Pancreas (tissue), 10 donors: ENCODE data around the gene DOCK3. TPM values are rescaled to one million over a fixed set of nuclear protein-coding genes. Genes with fewer than 3 reads are reported as not detected.
A peak's percentile ranks its signal among the peaks of the same experiment; 100 is the strongest.
"Not testable (repeated sequence)": the region's sequence is repeated elsewhere in the genome, so short reads cannot be mapped to it uniquely, and the experiment has no call there.

ENCODE experiments used
- ATAC-seq, 4 donors: fragments of 200-7000 bp; cut with Tn5 transposase; one replicate each; pipeline versions ENCODE4 v1.8.0 to v1.9.1; 2020; ENCODE audit warnings: mild to moderate bottlenecking in 4 of 4, moderate library complexity in 4 of 4
- DNase-seq, 6 donors: peaks; one replicate each; pipeline ENCODE4 v3.0.0-alpha.2; 2020
- FAIRE-seq: peaks from 2 replicates; lab custom pipeline; 2012; peaks lifted over from hg19 to GRCh38; lab: Jason Lieb, UNC
- H3K27ac ChIP-seq, 4 donors: fragments of 200-600 bp; sonication (generic); 1 replicate in 3 of 4; 2 replicates in 1 of 4; pipeline versions ENCODE4 v1.5.0 to v1.8.0; 2020
- H3K27me3 ChIP-seq, 4 donors: fragments of 200-600 bp; one replicate each; pipeline ENCODE4 v1.8.0; 2021
- H3K36me3 ChIP-seq, 3 donors: fragments of 200-600 bp; sonication (generic) in 1 of 3; one replicate each; pipeline versions ENCODE4 v1.5.0 to v1.8.0; 2020 to 2021
- H3K4me1 ChIP-seq, 3 donors: fragments of 200-600 bp; one replicate each; pipeline ENCODE4 v1.8.0; 2021
- H3K4me3 ChIP-seq, 4 donors: fragments of 200-600 bp; sonication (generic) in 2 of 4; one replicate each; pipeline versions ENCODE4 v1.5.0 to v1.8.0; 2020 to 2021
- H3K9me3 ChIP-seq, 4 donors: fragments of 200-600 bp; one replicate each; pipeline ENCODE4 v1.8.0; 2021
- CTCF ChIP-seq, 4 donors: fragments of 200-600 bp; sonication (generic) in 3 of 4; IDR thresholded peaks; one replicate each; pipeline versions ENCODE4 v1.5.0 to v1.8.0; 2021; ENCODE audit warnings: antibody characterized with exemption in 4 of 4
- WGBS, 2 donors: extraction: QIAGEN DNeasy Blood & Tissue Kit; methylation state at CpG; one replicate each; pipeline ENCODE4 v1.1.7; 2013; 5-methylcytosine and 5-hydroxymethylcytosine counted together
- intact Hi-C, 3 donors: fragments of 100-400 bp; cut with DNase I; formaldehyde crosslinking; loops; one replicate each; pipeline versions ENCODE4 v1.11.1 to v1.14.2; 2022
- polyA plus RNA-seq, 2 donors: library from polyadenylated mRNA; stranded (reverse); fragments of 200-250 nt; gene quantifications; one replicate each; pipeline ENCODE4 v1.2.3, GENCODE V29; 2013
- total RNA-seq, 6 donors: library from RNA; stranded (reverse); fragmentation: NEBNext Ultra II Directional in 4 of 6; extraction: Animal tissue kit (Norgen Biotek cat#: 25700) in 4 of 6; gene quantifications; one replicate each; pipeline versions ENCODE4 v1.2.1 to v1.2.4, GENCODE V29; 2021 to 2023
- donor health status: healthy with polysubstance abuse.
- donor health status: DM: no; HTN: no; CAD: no; lungs with moderate emphysema.
- donor health status: DM: no; HTN: no; CAD: no.
- donor health status: control.
- donor health status: control.
- donor health status: Bipolar disorder and iron deficiency.
- donor health status: DM: yes; HTN: yes; CAD: no.
- donor health status: DM: no; HTN: no; CAD: no.
- donor health status: DM: no; HTN: no; CAD: no.
- donor health status: DM: yes; HTN: yes; CAD: no.

DOCK3 gene
- total and polyA plus RNA-seq, 8 donors = 0.09 to 1.5 (median 0.36) TPM

GRCh38 chr3:50661321-50661837, 13.3 kb upstream of the DOCK3 start:
- H3K27ac ChIP-seq = no peak overlapping the region
- intact Hi-C loops = no loop called here
- DNase-seq = peak in 1 of 6 donors; percentile 17

GRCh38 chr3:50662408-50662807, 12.3 kb upstream of the DOCK3 start:
- intact Hi-C loops = no loop called here
- Histone ChIP-seq H3K4me3 (no peak overlapping the region), H3K27ac (no peak overlapping the region), H3K4me1 (no peaks in the 10 kb centered on the region), H3K9me3 (no peaks in the 10 kb centered on the region), H3K27me3 (no peaks in the 10 kb centered on the region), H3K36me3 (no peaks in the 10 kb centered on the region)
- FAIRE-seq = no peak
- 46 to 49% methylated on average over 2 of the region's 2 CpGs for WGBS, 2 donors
- DNase-seq = peak in 1 of 6 donors; percentile 1
- TF ChIP-seq CTCF (IDR thresholded peaks at IDR 0.05) = no peak
- ATAC-seq = no peak

More at GRCh38 chr3:50661321-50661837, 13.3 kb upstream of the DOCK3 start:
- no peak overlapping the region for H3K4me3 ChIP-seq
- H3K4me1 ChIP-seq = no peaks in the 10 kb centered on the region
- TF ChIP-seq CTCF (IDR thresholded peaks at IDR 0.05) = no peak
- H3K36me3 ChIP-seq = no peaks in the 10 kb centered on the region
- FAIRE-seq = no peak
- WGBS, 2 donors = 56 to 59% methylated on average over 6 of the region's 6 CpGs
- no peaks in the 10 kb centered on the region for H3K27me3 ChIP-seq
- no peak for ATAC-seq
- no peaks in the 10 kb centered on the region for H3K9me3 ChIP-seq

- H3K27me3 ChIP-seq = no peaks in the 10 kb centered on the region
- no peak for TF ChIP-seq CTCF (IDR thresholded peaks at IDR 0.05)
- no peak for DNase-seq
- H3K4me3 ChIP-seq = no peak overlapping the region
- ATAC-seq = peak in 1 of 4 donors; percentile 39
- no peaks in the 10 kb centered on the region for H3K36me3 ChIP-seq
- no peaks in the 10 kb centered on the region for H3K4me1 ChIP-seq
- 75 to 85% methylated on average over 5 of the region's 5 CpGs for WGBS, 2 donors
- intact Hi-C loops = no loop called here
- no peak overlapping the region for H3K27ac ChIP-seq
- no peaks in the 10 kb centered on the region for H3K9me3 ChIP-seq
- no peak for FAIRE-seq
Observed at GRCh38 chr3:50665081-50665840, 9.5 kb upstream of the DOCK3 start.

GRCh38 chr3:50665841-50666115, 8.9 kb upstream of the DOCK3 start:
- 79 to 86% methylated on average over 9 of the region's 9 CpGs for whole genome bisulfite sequencing, 2 donors
- H3K27me3 ChIP-seq, H3K9me3 ChIP-seq, FAIRE-seq, ATAC-seq, intact Hi-C loops, DNase-seq, H3K4me3 ChIP-seq, H3K4me1 ChIP-seq, H3K36me3 ChIP-seq, H3K27ac ChIP-seq: not testable (repeated sequence)

- Histone ChIP-seq H3K36me3 (no peaks in the 10 kb centered on the region), H3K27me3 (no peaks in the 10 kb centered on the region), H3K9me3 (no peaks in the 10 kb centered on the region), H3K4me3 (no peak overlapping the region), H3K27ac (no peak overlapping the region), H3K4me1 (no peaks in the 10 kb centered on the region)
- FAIRE-seq = no peak
- DNase-seq = no peak
- ATAC-seq = no peak
- intact Hi-C loops = no loop called here
- 15 to 19% methylated on average over 1 of the region's 1 CpG for WGBS, 2 donors
- TF ChIP-seq CTCF (IDR thresholded peaks at IDR 0.05) = no peak
Observed at GRCh38 chr3:50666837-50667236, 7.9 kb upstream of the DOCK3 start.
